AG04450 (cell line): ENCODE measurements around the gene GAP43. TPM values are rescaled to one million over a fixed set of nuclear protein-coding genes. Genes with fewer than 3 reads are reported as not detected.

Source experiments
- CTCF ChIA-PET: fragments of 300-600, 350-600 bp; formaldehyde crosslinking; extraction: SDS; loops from one replicate; lab custom pipeline; 2022; ENCODE audit warnings: antibody characterized with exemption, inconsistent platforms; lab: Charles Lee
- POLR2A ChIA-PET: fragments of 350-600 bp; formaldehyde crosslinking; extraction: SDS; loops from one replicate; lab custom pipeline; 2021; ENCODE audit warnings: antibody characterized with exemption, inconsistent platforms; lab: Yijun Ruan, JAX
- DNase-seq: peaks from one replicate; pipeline ENCODE4 v3.0.0-alpha.2; 2011; ENCODE audit warnings: low read depth, low spot score
- H3K27ac ChIP-seq: one replicate; pipeline ENCODE4 v1.5.1; 2012; ENCODE audit warnings: low read depth, low read length, control low read depth
- H3K27me3 ChIP-seq: one replicate; pipeline ENCODE4 v1.6.0; 2012; ENCODE audit warnings: low read length; ENCODE audit not compliant: control insufficient read depth, insufficient read depth
- H3K4me3 ChIP-seq: 2 replicates; pipeline ENCODE4 v1.5.1; 2011; ENCODE audit warnings: mild to moderate bottlenecking, low read depth, low read length, control low read depth
- H3K9me3 ChIP-seq: 2 replicates; pipeline ENCODE4 v1.5.1; 2012; ENCODE audit warnings: low read length; ENCODE audit not compliant: control insufficient read depth, insufficient read depth
- polyA plus RNA-seq: library from polyadenylated mRNA; depleted of rRNA; stranded (reverse); fragments of >200 nt; gene quantifications from 2 replicates; pipeline ENCODE4 v1.2.3, GENCODE V29; 2011
- TF ChIP-seq, protein P1 (sequence below): IDR thresholded peaks from 2 replicates; pipeline ENCODE4 v1.5.1; 2011; ENCODE audit warnings: low read depth, low read length, control low read depth, inconsistent platforms

Gene GAP43
- polyA plus RNA-seq, 1 experiment, result 1.3 TPM

- no peak for DNase-seq
- Histone ChIP-seq H3K9me3 (no peaks in the 10 kb centered on the region), H3K27ac (no peak overlapping the region), H3K27me3 (no peaks in the 10 kb centered on the region), H3K4me3 (no peak overlapping the region)
- POLR2A ChIA-PET, result no interaction called here
- TF ChIP-seq, protein P1, sequence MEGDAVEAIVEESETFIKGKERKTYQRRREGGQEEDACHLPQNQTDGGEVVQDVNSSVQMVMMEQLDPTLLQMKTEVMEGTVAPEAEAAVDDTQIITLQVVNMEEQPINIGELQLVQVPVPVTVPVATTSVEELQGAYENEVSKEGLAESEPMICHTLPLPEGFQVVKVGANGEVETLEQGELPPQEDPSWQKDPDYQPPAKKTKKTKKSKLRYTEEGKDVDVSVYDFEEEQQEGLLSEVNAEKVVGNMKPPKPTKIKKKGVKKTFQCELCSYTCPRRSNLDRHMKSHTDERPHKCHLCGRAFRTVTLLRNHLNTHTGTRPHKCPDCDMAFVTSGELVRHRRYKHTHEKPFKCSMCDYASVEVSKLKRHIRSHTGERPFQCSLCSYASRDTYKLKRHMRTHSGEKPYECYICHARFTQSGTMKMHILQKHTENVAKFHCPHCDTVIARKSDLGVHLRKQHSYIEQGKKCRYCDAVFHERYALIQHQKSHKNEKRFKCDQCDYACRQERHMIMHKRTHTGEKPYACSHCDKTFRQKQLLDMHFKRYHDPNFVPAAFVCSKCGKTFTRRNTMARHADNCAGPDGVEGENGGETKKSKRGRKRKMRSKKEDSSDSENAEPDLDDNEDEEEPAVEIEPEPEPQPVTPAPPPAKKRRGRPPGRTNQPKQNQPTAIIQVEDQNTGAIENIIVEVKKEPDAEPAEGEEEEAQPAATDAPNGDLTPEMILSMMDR, result no peak
- CTCF ChIA-PET, result no interaction called here
Observed at GRCh38 chr3:115758076-115758763, 134.9 kb downstream of the GAP43 start.

- ChIA-PET CTCF (interaction anchor here (2.7 kb wide), 1 partner anchor 24 kb away, joined by 13 read pairs; no protein-coding TSS in a partner anchor), POLR2A (no interaction called here)
- Histone ChIP-seq H3K9me3 (no peaks in the 10 kb centered on the region), H3K27me3 (no peaks in the 10 kb centered on the region), H3K4me3 (no peak overlapping the region), H3K27ac (no peak overlapping the region)
- DNase-seq, result no peak
- TF ChIP-seq, protein P1, result no peak
Observed at GRCh38 chr3:115760716-115761115, 137.4 kb downstream of the GAP43 start.

DNA sequence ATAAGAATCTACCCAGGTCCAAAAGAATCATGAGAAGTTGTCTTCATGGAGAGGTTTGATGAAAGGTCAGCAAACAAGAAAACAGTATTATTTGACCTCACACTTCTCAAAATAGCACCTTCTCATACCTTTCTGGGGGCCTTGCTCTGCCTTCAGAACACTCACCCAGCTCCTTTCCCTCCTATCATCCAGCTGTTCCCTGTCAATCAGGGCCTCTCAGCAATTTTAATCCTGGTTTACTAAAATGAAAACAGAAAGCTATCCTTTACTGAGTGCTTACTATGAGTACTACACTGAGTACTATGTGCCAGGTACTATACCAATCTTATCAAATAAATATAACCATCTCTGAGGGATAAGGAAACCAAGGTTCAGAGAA is 138.6 kb downstream of the GAP43 start:
- H3K27ac ChIP-seq, result no peak overlapping the region
- ChIA-PET POLR2A (no interaction called here), CTCF (interaction anchor here (2.7 kb wide), 1 partner anchor 23 kb away, joined by 13 read pairs; no protein-coding TSS in a partner anchor)
- TF ChIP-seq, protein P1, result no peak
- no peak overlapping the region for H3K4me3 ChIP-seq
- no peaks in the 10 kb centered on the region for H3K9me3 ChIP-seq
- no peak for DNase-seq
- H3K27me3 ChIP-seq, result no peaks in the 10 kb centered on the region

DNA sequence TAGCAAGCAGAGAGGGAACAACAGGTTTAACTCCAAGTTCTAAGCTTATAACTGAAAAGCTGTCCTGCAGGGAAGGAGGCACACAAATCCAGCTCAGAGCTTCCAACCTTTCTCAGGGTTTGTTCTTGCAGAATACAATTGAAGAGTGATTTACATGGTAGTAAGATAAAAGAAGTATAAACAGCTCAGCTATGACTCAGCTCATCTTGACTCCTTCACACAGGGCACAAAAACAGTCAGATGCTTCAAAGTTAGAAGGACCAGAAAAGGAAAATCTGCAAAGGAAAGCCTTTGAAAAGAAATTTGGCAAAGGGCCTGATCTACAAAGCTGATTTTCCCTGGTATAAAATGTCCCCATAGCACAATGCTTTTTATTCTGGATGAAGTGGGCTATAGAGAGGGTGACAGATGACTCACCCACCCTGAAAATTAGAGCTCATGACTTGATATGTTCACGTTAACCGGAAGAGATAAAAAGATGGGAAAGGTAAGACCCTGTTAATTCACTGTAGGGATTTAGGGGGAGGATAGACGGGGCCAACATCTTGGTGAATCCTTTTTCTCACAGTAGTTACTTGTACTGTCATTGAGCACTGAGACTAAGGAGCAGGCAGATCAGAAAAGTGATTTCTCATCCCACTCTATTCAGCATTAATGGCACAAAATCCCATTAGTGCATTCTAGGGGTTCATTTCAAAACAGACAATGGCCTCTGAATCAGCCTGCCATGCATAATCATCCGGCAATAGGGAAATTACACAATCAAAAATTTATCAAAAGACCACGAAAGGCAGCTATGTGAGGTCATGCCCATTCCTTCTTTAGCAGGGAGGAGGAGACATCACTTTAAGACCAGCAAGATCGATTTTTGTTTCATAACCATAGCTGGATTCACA is 143.5 kb downstream of the GAP43 start:
- no peaks in the 10 kb centered on the region for H3K9me3 ChIP-seq
- POLR2A ChIA-PET, result interaction anchor here (1.3 kb wide), 1 partner anchor 17 kb away, joined by 7 read pairs; no protein-coding TSS in a partner anchor
- H3K27me3 ChIP-seq, result no peaks in the 10 kb centered on the region

More for the DNA sequence above, 143.5 kb downstream of the GAP43 start:
- no peak for DNase-seq
- CTCF ChIA-PET, result interaction anchor here (0.9 to 2.0 kb wide), 5 partner anchors 17 to 550 kb away, joined by 3 to 13 read pairs (median 4); no protein-coding TSS in a partner anchor
- Histone ChIP-seq H3K27ac (no peak overlapping the region), H3K4me3 (no peak overlapping the region)
- TF ChIP-seq, protein P1, result no peak
